Measurements from ENCODE around the gene NPR3. TPM values are rescaled to one million over a fixed set of nuclear protein-coding genes. Genes with fewer than 3 reads are reported as not detected.

The NPR3 gene
- 10 to 100 TPM in 3 of 4 donors, 1 to 10 TPM in 1; 7.9 to 31.3 (median 13.0) TPM for total RNA-seq

DNA sequence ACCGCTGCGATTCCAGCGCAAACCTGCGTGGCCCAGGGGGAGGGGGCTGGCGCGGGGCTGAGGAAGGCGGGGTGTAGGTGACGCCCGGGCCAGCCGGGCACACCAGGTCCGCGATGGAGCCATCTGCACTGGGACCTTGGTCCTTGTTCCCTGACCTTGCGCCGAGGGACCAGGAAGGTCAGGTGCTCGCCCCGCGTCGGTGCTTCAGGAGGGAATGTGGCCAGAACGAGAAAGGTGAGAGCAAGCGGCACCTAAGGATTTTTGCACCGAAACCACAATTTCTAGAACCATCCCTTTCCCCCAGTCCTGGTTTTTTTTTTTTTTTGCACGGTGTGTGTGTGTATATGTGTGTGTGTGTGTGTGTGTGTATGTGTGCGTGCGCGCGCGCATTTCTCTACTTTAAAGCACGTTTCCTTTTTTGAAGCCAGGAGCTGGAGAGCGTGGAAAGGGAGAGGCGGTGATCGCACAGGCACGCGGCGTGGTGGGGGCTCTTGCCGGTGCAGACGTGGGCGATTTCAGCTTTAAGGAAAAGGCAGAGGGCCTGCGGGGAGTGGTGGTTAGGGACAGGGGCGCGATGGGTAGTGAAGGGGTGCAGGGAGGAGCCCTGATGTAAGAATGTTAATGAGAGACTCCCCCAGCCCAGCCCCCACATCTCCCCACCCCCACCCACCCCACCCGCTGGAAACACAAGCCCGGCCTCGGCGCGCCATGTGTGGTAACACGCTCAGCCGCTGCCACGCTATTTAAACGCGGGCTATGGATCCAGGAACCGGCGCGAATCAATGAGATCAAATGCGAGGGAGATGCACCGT is at the start of gene NPR3:
NPR3 (plus strand) TSS at position 772 of the 812 bp plus-strand sequence. CDS start 456 bp downstream, outside the sequence.
- H3K4me1 ChIP-seq: peaks cover 12 to 65% (median 16%) of the 10 kb centered on the region in 3 donors
- no peak for TF ChIP-seq CTCF (IDR thresholded peaks at IDR 0.05)
- TF ChIP-seq POLR2A (IDR thresholded peaks at IDR 0.05): no peak
- H3K27me3 ChIP-seq: peaks cover 0 to 51% (median 0%) of the 10 kb centered on the region in 4 donors
- WGBS, 2 donors: 1 to 9% methylated on average over 21 to 35 of the region's 55 CpGs
- H3K36me3 ChIP-seq: no peaks in the 10 kb centered on the region
- no peaks in the 10 kb centered on the region for H3K9me3 ChIP-seq
- intact Hi-C loops (cut with DNase I): no loop called here
- H3K4me3 ChIP-seq: peak within 1 kb of the TSS; percentile 42 to 81 (median 72)
- H3K27ac ChIP-seq: peak within 1 kb of the TSS; percentile 73 to 89 (median 80)
- no peak for DNase-seq

GRCh38 chr5:32664523-32664922 is 46.6 kb upstream of the NPR3 start:
- 22 to 61% methylated on average over 2 to 8 of the region's 8 CpGs for WGBS, 2 donors
- Histone ChIP-seq H3K36me3 (no peaks in the 10 kb centered on the region), H3K27ac (no peak overlapping the region), H3K4me3 (no peak overlapping the region), H3K9me3 (peaks cover 0 to 40% (median 0%) of the 10 kb centered on the region in 3 donors), H3K4me1 (peaks cover 0 to 8% (median 0%) of the 10 kb centered on the region in 3 donors), H3K27me3 (no peaks in the 10 kb centered on the region)
- TF ChIP-seq POLR2A (IDR thresholded peaks at IDR 0.05): no peak
- TF ChIP-seq CTCF (IDR thresholded peaks at IDR 0.05): no peak
- intact Hi-C loops (cut with DNase I): no loop called here
- no peak for DNase-seq

- intact Hi-C loops (cut with DNase I): no loop called here
- Histone ChIP-seq H3K27ac (no peak overlapping the region), H3K27me3 (no peaks in the 10 kb centered on the region), H3K4me1 (peaks cover 3 to 4% (median 4%) of the 10 kb centered on the region in 3 donors), H3K9me3 (peaks cover 0 to 44% (median 0%) of the 10 kb centered on the region in 3 donors), H3K36me3 (no peaks in the 10 kb centered on the region), H3K4me3 (no peak overlapping the region)
- DNase-seq: no peak
- TF ChIP-seq CTCF (IDR thresholded peaks at IDR 0.05): no peak
- TF ChIP-seq POLR2A (IDR thresholded peaks at IDR 0.05): no peak
- WGBS, 2 donors: 64 to 74% methylated on average over 4 to 6 of the region's 11 CpGs
Observed at GRCh38 chr5:32668552-32668951, 42.6 kb upstream of the NPR3 start.

- peaks cover 4 to 13% (median 6%) of the 10 kb centered on the region in 3 donors for H3K4me1 ChIP-seq
- intact Hi-C loops (cut with DNase I): no loop called here
- TF ChIP-seq POLR2A (IDR thresholded peaks at IDR 0.05) (no peak), CTCF (IDR thresholded peaks at IDR 0.05) (no peak)
- H3K27ac ChIP-seq: no peak overlapping the region
- WGBS, 2 donors: 94 to 96% methylated on average over 3 to 7 of the region's 12 CpGs
- H3K36me3 ChIP-seq: no peaks in the 10 kb centered on the region
- no peaks in the 10 kb centered on the region for H3K27me3 ChIP-seq
- no peak overlapping the region for H3K4me3 ChIP-seq
- H3K9me3 ChIP-seq: peaks cover 0 to 20% (median 0%) of the 10 kb centered on the region in 3 donors
- no peak for DNase-seq
Observed at GRCh38 chr5:32673272-32673671, 37.8 kb upstream of the NPR3 start.

- Histone ChIP-seq H3K4me3 (no peak overlapping the region), H3K9me3 (peaks cover 0 to 8% (median 0%) of the 10 kb centered on the region in 3 donors), H3K4me1 (peaks cover 4 to 17% (median 6%) of the 10 kb centered on the region in 3 donors), H3K36me3 (no peaks in the 10 kb centered on the region), H3K27me3 (no peaks in the 10 kb centered on the region), H3K27ac (no peak overlapping the region)
- no peak for DNase-seq
- intact Hi-C loops (cut with DNase I): no loop called here
- WGBS, 2 donors: 70 to 84% methylated on average over 6 to 7 of the region's 7 CpGs
- TF ChIP-seq CTCF (IDR thresholded peaks at IDR 0.05) (no peak), POLR2A (IDR thresholded peaks at IDR 0.05) (no peak)
Observed at GRCh38 chr5:32677023-32677422, 34.1 kb upstream of the NPR3 start.
